ENCODE measurements around the gene SMIM29. TPM values are rescaled to one million over a fixed set of nuclear protein-coding genes. Genes with fewer than 3 reads are reported as not detected.

Gene SMIM29
- total RNA-seq, 1 donor from 2014 or later, result 19.0 TPM

- no peak overlapping the region for H3K4me3 Mint-ChIP-seq (ENCODE audit: unreplicated experiment)
- no peaks in the 10 kb centered on the region for H3K9me3 Mint-ChIP-seq (ENCODE audit: low read depth)
- peaks cover 2% of the 10 kb centered on the region for H3K27me3 Mint-ChIP-seq (ENCODE audit: low read depth)
- DNase-seq (ENCODE audit: low spot score), result no peak
- H3K4me1 Mint-ChIP-seq (ENCODE audit: low read depth), result no peaks in the 10 kb centered on the region
- no peaks in the 10 kb centered on the region for H3K36me3 Mint-ChIP-seq (ENCODE audit: low read depth)
- no peak overlapping the region for H3K27ac Mint-ChIP-seq (ENCODE audit: unreplicated experiment)
- no peak for TF ChIP-seq CTCF (IDR thresholded peaks at IDR 0.05)
These were observed 46.2 kb downstream of the SMIM29 start for GRCh38 chr6:34202329-34203201.

GRCh38 chr6:34201455-34202107 lies 47.2 kb downstream of the SMIM29 start:
- TF ChIP-seq CTCF (IDR thresholded peaks at IDR 0.05), result no peak
- no peak for DNase-seq (ENCODE audit: low spot score)
- Mint-ChIP-seq H3K36me3 (ENCODE audit: low read depth) (no peaks in the 10 kb centered on the region), H3K27me3 (ENCODE audit: low read depth) (peaks cover 2% of the 10 kb centered on the region), H3K4me1 (ENCODE audit: low read depth) (peaks cover under 1% of the 10 kb centered on the region), H3K9me3 (ENCODE audit: low read depth) (no peaks in the 10 kb centered on the region), H3K4me3 (ENCODE audit: unreplicated experiment) (no peak overlapping the region), H3K27ac (ENCODE audit: unreplicated experiment) (no peak overlapping the region)

DNA sequence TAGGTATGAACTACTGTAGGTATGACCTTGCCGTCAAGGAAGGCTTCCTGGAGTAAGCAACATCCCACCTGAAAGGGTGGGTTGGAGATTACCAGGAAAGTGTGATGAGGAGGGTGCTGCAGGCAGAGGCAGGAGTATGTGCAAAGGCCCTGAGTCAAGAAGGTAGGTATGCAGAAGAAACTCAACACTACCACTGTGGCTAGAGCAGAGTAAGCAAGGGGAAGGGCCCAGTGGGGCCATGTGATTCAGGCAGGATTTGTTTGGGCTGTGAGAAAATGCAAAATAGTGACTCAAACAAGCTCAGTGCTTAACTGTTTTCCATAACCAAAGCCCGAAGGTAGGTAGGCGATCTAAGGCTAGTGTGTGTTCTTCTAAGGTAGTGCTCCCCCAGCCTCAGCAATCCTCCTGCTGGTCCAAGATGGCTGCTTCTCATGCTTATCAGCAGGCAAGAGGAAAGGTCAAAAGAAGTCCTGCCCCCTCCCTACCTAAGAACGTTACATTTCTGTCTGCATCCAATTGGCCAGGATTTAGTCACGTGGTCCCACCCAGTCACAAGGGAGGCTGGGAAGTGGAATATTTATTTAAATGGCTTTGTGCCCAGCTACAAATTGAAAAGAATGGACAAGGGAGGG lies 48.4 kb downstream of the SMIM29 start:
- TF ChIP-seq CTCF (IDR thresholded peaks at IDR 0.05), result no peak
- no peak overlapping the region for H3K27ac Mint-ChIP-seq (ENCODE audit: unreplicated experiment)

DNA sequence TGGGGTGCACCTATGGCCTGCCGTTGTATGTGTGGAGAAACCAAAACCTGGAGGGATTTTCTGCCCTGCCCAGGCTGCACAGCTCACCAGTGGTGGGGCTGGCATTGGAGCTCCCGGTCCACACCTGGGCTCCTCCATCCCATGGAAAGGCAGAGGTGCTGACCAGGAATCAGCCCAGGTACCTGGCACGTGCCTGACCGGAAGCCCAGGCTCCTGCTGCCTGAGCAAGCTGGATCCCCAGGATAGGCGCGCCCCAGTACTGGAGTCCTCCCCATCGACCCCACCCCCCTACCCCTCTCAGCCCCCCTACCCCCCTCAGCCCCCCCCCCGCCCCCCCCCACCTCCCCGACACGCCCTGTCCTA lies 52.0 kb downstream of the SMIM29 start:
- H3K27ac Mint-ChIP-seq (ENCODE audit: unreplicated experiment), result no peak overlapping the region
- H3K36me3 Mint-ChIP-seq (ENCODE audit: low read depth), result no peaks in the 10 kb centered on the region
- no peak for TF ChIP-seq CTCF (IDR thresholded peaks at IDR 0.05)
- H3K9me3 Mint-ChIP-seq (ENCODE audit: low read depth), result no peaks in the 10 kb centered on the region
- peaks cover 6% of the 10 kb centered on the region for H3K4me1 Mint-ChIP-seq (ENCODE audit: low read depth)
- DNase-seq (ENCODE audit: low spot score), result no peak
- H3K27me3 Mint-ChIP-seq (ENCODE audit: low read depth), result peaks cover 6% of the 10 kb centered on the region
- H3K4me3 Mint-ChIP-seq (ENCODE audit: unreplicated experiment), result no peak overlapping the region

More for the DNA sequence above, 48.4 kb downstream of the SMIM29 start:
- H3K4me3 Mint-ChIP-seq (ENCODE audit: unreplicated experiment), result no peak overlapping the region
- no peaks in the 10 kb centered on the region for H3K9me3 Mint-ChIP-seq (ENCODE audit: low read depth)
- H3K27me3 Mint-ChIP-seq (ENCODE audit: low read depth), result peaks cover 2% of the 10 kb centered on the region
- DNase-seq (ENCODE audit: low spot score), result no peak
- H3K36me3 Mint-ChIP-seq (ENCODE audit: low read depth), result no peaks in the 10 kb centered on the region
- H3K4me1 Mint-ChIP-seq (ENCODE audit: low read depth), result peaks cover 6% of the 10 kb centered on the region

Small RNA genes lying within 50 kb of the gene (microRNA-seq; reads per million reads assigned to microRNA genes)
- not detected for gene MIR6835 (ENCODE audit: borderline number of aligned reads)

Other genes starting within 250 kb of the SMIM29 start
- gene GRM4, start 102.9 kb downstream of the SMIM29 start, total RNA-seq, result 0.26 to 0.92 TPM (median 0.27 TPM) in 3 replicates
- gene HMGA1, start 12.1 kb downstream of the SMIM29 start, total RNA-seq, result 33.4 to 55.2 TPM (median 37.8 TPM) in 3 replicates
- 21.6 to 25.9 TPM (median 22.0 TPM) in 3 replicates for gene NUDT3, start 143.7 kb upstream of the SMIM29 start, total RNA-seq
- gene RPS10, start 177.1 kb upstream of the SMIM29 start, total RNA-seq, result 751 to 941 TPM (median 771 TPM) in 3 replicates
- 0.15 to 0.21 TPM in 2 of 3 replicates, not detected in the other for gene PACSIN1, start 217.1 kb upstream of the SMIM29 start, total RNA-seq